Measurements from ENCODE around the gene ITGB4. TPM values are rescaled to one million over a fixed set of nuclear protein-coding genes. Genes with fewer than 3 reads are reported as not detected.

Gene ITGB4
- total RNA-seq, 1 donor from 2014 or later = 82.2 TPM

DNA sequence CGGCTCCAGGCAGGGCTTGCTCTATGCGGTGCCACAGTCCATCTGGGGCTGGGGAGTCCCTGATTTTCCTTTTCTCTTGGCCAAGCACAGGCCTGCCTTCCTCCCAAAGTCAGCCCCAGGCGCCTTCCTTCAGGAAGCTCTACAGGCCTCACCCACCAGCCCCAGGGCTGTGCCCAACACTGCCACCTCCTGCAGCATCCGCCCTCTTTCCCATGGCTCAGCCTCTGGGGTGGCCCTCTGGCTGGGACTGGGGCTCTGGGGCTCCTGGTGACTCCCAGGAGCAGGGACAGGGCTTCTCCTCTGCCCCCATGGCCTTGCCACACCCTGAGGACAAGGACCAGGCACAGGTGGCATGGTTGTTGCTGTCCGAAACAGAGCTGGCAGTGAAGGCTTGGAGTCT is 817 bp downstream of the ITGB4 start:
- intact Hi-C loops (cut with DNase I) = loop anchor here (10.0 kb wide), 1 partner anchor 47 kb away; no protein-coding TSS in a partner anchor
- Histone ChIP-seq H3K9me3 (no peaks in the 10 kb centered on the region), H3K36me3 (no peaks in the 10 kb centered on the region), H3K27me3 (peaks cover 6% of the 10 kb centered on the region), H3K4me1 (peaks cover 2% of the 10 kb centered on the region), H3K4me3 (peak overlapping the region; percentile 57), H3K27ac (peak overlapping the region; percentile 85)
- ATAC-seq (peak; percentile 7), DNase-seq (no peak)
- TF ChIP-seq, protein P1, sequence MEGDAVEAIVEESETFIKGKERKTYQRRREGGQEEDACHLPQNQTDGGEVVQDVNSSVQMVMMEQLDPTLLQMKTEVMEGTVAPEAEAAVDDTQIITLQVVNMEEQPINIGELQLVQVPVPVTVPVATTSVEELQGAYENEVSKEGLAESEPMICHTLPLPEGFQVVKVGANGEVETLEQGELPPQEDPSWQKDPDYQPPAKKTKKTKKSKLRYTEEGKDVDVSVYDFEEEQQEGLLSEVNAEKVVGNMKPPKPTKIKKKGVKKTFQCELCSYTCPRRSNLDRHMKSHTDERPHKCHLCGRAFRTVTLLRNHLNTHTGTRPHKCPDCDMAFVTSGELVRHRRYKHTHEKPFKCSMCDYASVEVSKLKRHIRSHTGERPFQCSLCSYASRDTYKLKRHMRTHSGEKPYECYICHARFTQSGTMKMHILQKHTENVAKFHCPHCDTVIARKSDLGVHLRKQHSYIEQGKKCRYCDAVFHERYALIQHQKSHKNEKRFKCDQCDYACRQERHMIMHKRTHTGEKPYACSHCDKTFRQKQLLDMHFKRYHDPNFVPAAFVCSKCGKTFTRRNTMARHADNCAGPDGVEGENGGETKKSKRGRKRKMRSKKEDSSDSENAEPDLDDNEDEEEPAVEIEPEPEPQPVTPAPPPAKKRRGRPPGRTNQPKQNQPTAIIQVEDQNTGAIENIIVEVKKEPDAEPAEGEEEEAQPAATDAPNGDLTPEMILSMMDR (IDR thresholded peaks at IDR 0.05) = no peak

GRCh38 chr17:75722542-75723095 is 1.4 kb downstream of the ITGB4 start:
- TF ChIP-seq, protein P1 (IDR thresholded peaks at IDR 0.05) = no peak
- Histone ChIP-seq H3K4me1 (peaks cover 2% of the 10 kb centered on the region), H3K9me3 (no peaks in the 10 kb centered on the region), H3K27me3 (peaks cover 6% of the 10 kb centered on the region), H3K4me3 (peak overlapping the region; percentile 57), H3K36me3 (no peaks in the 10 kb centered on the region), H3K27ac (peak overlapping the region; percentile 85)
- intact Hi-C loops (cut with DNase I) = loop anchor here (10.0 kb wide), 1 partner anchor 48 kb away; no protein-coding TSS in a partner anchor
- DNase-seq (no peak), ATAC-seq (no peak)

- DNase-seq (no peak), ATAC-seq (no peak)
- intact Hi-C loops (cut with DNase I) = loop anchor here (10.0 kb wide), 1 partner anchor 49 kb away; no protein-coding TSS in a partner anchor
- Histone ChIP-seq H3K9me3 (no peaks in the 10 kb centered on the region), H3K4me1 (peaks cover 2% of the 10 kb centered on the region), H3K27ac (peak overlapping the region; percentile 70), H3K36me3 (no peaks in the 10 kb centered on the region), H3K27me3 (peaks cover 6% of the 10 kb centered on the region), H3K4me3 (peak overlapping the region; percentile 57)
- TF ChIP-seq, protein P1 (IDR thresholded peaks at IDR 0.05) = no peak
Measured at GRCh38 chr17:75723171-75723930, 2.1 kb downstream of the ITGB4 start.

- H3K27me3 ChIP-seq = peaks cover 6% of the 10 kb centered on the region
- ATAC-seq = no peak
- H3K36me3 ChIP-seq = no peaks in the 10 kb centered on the region
- H3K27ac ChIP-seq = peak overlapping the region; percentile 6
- TF ChIP-seq, protein P1 (IDR thresholded peaks at IDR 0.05) = no peak
- H3K4me1 ChIP-seq = peaks cover 2% of the 10 kb centered on the region
- no peak overlapping the region for H3K4me3 ChIP-seq
- H3K9me3 ChIP-seq = no peaks in the 10 kb centered on the region
- no peak for DNase-seq
- intact Hi-C loops (cut with DNase I) = loop anchor here (10.0 kb wide), 1 partner anchor 50 kb away; no protein-coding TSS in a partner anchor
Measured at GRCh38 chr17:75724016-75725003, 3.1 kb downstream of the ITGB4 start.

GRCh38 chr17:75725504-75725903 is 4.2 kb downstream of the ITGB4 start:
- H3K36me3 ChIP-seq = no peaks in the 10 kb centered on the region
- DNase-seq = no peak
- no peaks in the 10 kb centered on the region for H3K9me3 ChIP-seq
- no peak overlapping the region for H3K27ac ChIP-seq
- H3K4me3 ChIP-seq = no peak overlapping the region
- no peak for ATAC-seq
- H3K27me3 ChIP-seq = peaks cover 6% of the 10 kb centered on the region
- TF ChIP-seq, protein P1 (IDR thresholded peaks at IDR 0.05) = no peak
- peaks cover 2% of the 10 kb centered on the region for H3K4me1 ChIP-seq
- intact Hi-C loops (cut with DNase I) = loop anchor here (10.0 kb wide), 1 partner anchor 51 kb away; no protein-coding TSS in a partner anchor
